Measurements from ENCODE around the gene DCDC2C.

GRCh38 chr2:3801506-3801905, 98.1 kb downstream of the DCDC2C start:
- no peak for TF ChIP-seq TAF1 (IDR thresholded peaks at IDR 0.05; ENCODE audit: control insufficient read depth, extremely low read depth, insufficient read depth, low read length, severe bottlenecking)
- TF ChIP-seq STAT5A (IDR thresholded peaks at IDR 0.05; ENCODE audit: borderline replicate concordance, low read length): no peak
